PC-9 (cell line): ENCODE measurements around the gene FBLL1. TPM values are rescaled to one million over a fixed set of nuclear protein-coding genes. Genes with fewer than 3 reads are reported as not detected.

Experiments
- BruUV-seq: library from RNA; stranded (reverse); fragments of 400-500 nt; replicated peaks from 2 replicates; lab custom pipeline; 2021; lab: Mats Ljungman, UMichigan
- CTCF ChIA-PET: fragments of 300-600 bp; sonication (Branson Sonifier 250); formaldehyde crosslinking; loops from one replicate; lab custom pipeline; 2022; ENCODE audit warnings: antibody characterized with exemption; lab: Charles Lee
- POLR2A ChIA-PET: fragments of 300-600 bp; sonication (Branson Sonifier 250); formaldehyde crosslinking; loops from one replicate; lab custom pipeline; 2022; ENCODE audit warnings: antibody characterized with exemption; ENCODE audit not compliant: unreplicated experiment; lab: Charles Lee
- DNase-seq, 2 experiments: peaks; one replicate each; pipeline versions ENCODE4 v3.0.0 to v3.0.0-alpha.2; 2015 to 2022; ENCODE audit warnings: mixed read lengths in 1 of 2
- H2AFZ ChIP-seq: fragments of 200-600 bp; sonication (generic); 2 replicates; pipeline ENCODE4 v1.8.1; 2017; ENCODE audit warnings: antibody characterized with exemption
- H3F3A ChIP-seq: fragments of 200-600 bp; sonication (generic); 2 replicates; pipeline ENCODE4 v1.8.1; 2017; ENCODE audit warnings: antibody characterized with exemption, mild to moderate bottlenecking, low read depth; ENCODE audit not compliant: insufficient read depth
- H3K27ac ChIP-seq: fragments of 200-600 bp; sonication (generic); 2 replicates; pipeline ENCODE4 v1.6.1; 2016; ENCODE audit warnings: mixed run types
- H3K27me3 ChIP-seq: fragments of 200-600 bp; sonication (generic); 2 replicates; pipeline ENCODE4 v1.6.1; 2016; ENCODE audit warnings: low read depth, mixed run types; ENCODE audit not compliant: insufficient read depth
- H3K36me3 ChIP-seq: fragments of 200-600 bp; sonication (generic); 2 replicates; pipeline ENCODE4 v1.6.1; 2016; ENCODE audit warnings: low read depth, mixed run types
- H3K4me1 ChIP-seq: fragments of 200-600 bp; sonication (generic); replicated peaks from 2 replicates; pipeline ENCODE4 v1.6.1; 2016; ENCODE audit warnings: mixed run types; ENCODE audit not compliant: insufficient read depth
- H3K4me2 ChIP-seq: fragments of 200-600 bp; sonication (generic); 2 replicates; pipeline ENCODE4 v1.6.1; 2017; ENCODE audit warnings: mixed run types
- H3K4me3 ChIP-seq: fragments of 200-600 bp; sonication (generic); 2 replicates; pipeline ENCODE4 v1.6.1; 2016; ENCODE audit warnings: mixed run types
- H3K79me2 ChIP-seq: fragments of 200-600 bp; sonication (generic); 2 replicates; pipeline ENCODE4 v1.6.1; 2017; ENCODE audit warnings: low read depth, mixed run types
- H3K9me2 ChIP-seq: fragments of 200-600 bp; sonication (generic); 2 replicates; pipeline ENCODE4 v1.8.1; 2017; ENCODE audit warnings: mild to moderate bottlenecking; ENCODE audit not compliant: insufficient read depth
- H3K9me3 ChIP-seq: fragments of 200-600 bp; sonication (generic); 2 replicates; pipeline ENCODE4 v1.8.1; 2016; ENCODE audit warnings: low read depth; ENCODE audit not compliant: insufficient read depth
- H4K20me1 ChIP-seq: fragments of 200-600 bp; sonication (generic); 2 replicates; pipeline ENCODE4 v1.8.1; 2017; ENCODE audit not compliant: insufficient read depth
- EZH2 ChIP-seq: fragments of 200-600 bp; sonication (generic); IDR thresholded peaks from 2 replicates; pipeline ENCODE4 v1.8.0; 2017; ENCODE audit warnings: antibody characterized with exemption, low read depth
- intact Hi-C: fragments of 100-400 bp; cut with micrococcal nuclease; formaldehyde crosslinking; loops from one replicate; pipeline ENCODE4 v1.10.0; 2022; ENCODE audit not compliant: unreplicated experiment
- total RNA-seq: library from RNA; stranded (reverse); gene quantifications from 2 replicates; pipeline ENCODE4 v1.2.3, GENCODE V29; 2021
- TF ChIP-seq, protein P1 (sequence below): fragments of 200-600 bp; sonication (generic); conservative IDR thresholded peaks from 2 replicates; pipeline ENCODE4 v1.6.1; 2017; ENCODE audit warnings: mixed run types, antibody characterized with exemption, mild to moderate bottlenecking, moderate library complexity

FBLL1 gene
- total RNA-seq, 1 experiment from 2014 or later: not detected

- POLR2A ChIA-PET: interaction anchor here (0.6 kb wide), 1 partner anchor 1641 kb away, joined by 3 read pairs; no protein-coding TSS in a partner anchor
- TSS peak; percentile 61 for BruUV-seq
- intact Hi-C loops: loop anchor here (1.0 to 10.0 kb wide), 5 partner anchors 94 to 1004 kb away; partner anchors contain the start of genes RARS1 and SPDL1
- peak within 1 kb of the TSS; percentile 96 for H2AFZ ChIP-seq
- H3K27me3 ChIP-seq: no peaks in the 10 kb centered on the region
- peak within 1 kb of the TSS; percentile 99 for H3K4me3 ChIP-seq
- H3K4me2 ChIP-seq: peak within 1 kb of the TSS; percentile 98
- H3K27ac ChIP-seq: peak within 1 kb of the TSS; percentile 80
- no peak for DNase-seq
- CTCF ChIA-PET: no interaction called here
- peaks cover 26% of the 10 kb centered on the region for H3K4me1 ChIP-seq
- H3F3A ChIP-seq: no peaks in the 10 kb centered on the region
- H3K36me3 ChIP-seq: peaks cover 6% of the 10 kb centered on the region; the same call in 1 of the 2 replicates
- H3K79me2 ChIP-seq: peaks cover 48% of the 10 kb centered on the region
- no peak for TF ChIP-seq EZH2
- TF ChIP-seq, protein P1, sequence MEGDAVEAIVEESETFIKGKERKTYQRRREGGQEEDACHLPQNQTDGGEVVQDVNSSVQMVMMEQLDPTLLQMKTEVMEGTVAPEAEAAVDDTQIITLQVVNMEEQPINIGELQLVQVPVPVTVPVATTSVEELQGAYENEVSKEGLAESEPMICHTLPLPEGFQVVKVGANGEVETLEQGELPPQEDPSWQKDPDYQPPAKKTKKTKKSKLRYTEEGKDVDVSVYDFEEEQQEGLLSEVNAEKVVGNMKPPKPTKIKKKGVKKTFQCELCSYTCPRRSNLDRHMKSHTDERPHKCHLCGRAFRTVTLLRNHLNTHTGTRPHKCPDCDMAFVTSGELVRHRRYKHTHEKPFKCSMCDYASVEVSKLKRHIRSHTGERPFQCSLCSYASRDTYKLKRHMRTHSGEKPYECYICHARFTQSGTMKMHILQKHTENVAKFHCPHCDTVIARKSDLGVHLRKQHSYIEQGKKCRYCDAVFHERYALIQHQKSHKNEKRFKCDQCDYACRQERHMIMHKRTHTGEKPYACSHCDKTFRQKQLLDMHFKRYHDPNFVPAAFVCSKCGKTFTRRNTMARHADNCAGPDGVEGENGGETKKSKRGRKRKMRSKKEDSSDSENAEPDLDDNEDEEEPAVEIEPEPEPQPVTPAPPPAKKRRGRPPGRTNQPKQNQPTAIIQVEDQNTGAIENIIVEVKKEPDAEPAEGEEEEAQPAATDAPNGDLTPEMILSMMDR: no peak
- H3K9me2 ChIP-seq: no peaks in the 10 kb centered on the region
- no peaks in the 10 kb centered on the region for H3K9me3 ChIP-seq
- H4K20me1 ChIP-seq: peaks cover 39% of the 10 kb centered on the region
Observed at GRCh38 chr5:168578538-168579487, 49.7 kb downstream of the FBLL1 start, which contains the start of gene PANK3. Gene PANK3, minus strand, starts transcription at chr5:168579368. Its CDS starts 85 bp downstream, at chr5:168579283.

DNA sequence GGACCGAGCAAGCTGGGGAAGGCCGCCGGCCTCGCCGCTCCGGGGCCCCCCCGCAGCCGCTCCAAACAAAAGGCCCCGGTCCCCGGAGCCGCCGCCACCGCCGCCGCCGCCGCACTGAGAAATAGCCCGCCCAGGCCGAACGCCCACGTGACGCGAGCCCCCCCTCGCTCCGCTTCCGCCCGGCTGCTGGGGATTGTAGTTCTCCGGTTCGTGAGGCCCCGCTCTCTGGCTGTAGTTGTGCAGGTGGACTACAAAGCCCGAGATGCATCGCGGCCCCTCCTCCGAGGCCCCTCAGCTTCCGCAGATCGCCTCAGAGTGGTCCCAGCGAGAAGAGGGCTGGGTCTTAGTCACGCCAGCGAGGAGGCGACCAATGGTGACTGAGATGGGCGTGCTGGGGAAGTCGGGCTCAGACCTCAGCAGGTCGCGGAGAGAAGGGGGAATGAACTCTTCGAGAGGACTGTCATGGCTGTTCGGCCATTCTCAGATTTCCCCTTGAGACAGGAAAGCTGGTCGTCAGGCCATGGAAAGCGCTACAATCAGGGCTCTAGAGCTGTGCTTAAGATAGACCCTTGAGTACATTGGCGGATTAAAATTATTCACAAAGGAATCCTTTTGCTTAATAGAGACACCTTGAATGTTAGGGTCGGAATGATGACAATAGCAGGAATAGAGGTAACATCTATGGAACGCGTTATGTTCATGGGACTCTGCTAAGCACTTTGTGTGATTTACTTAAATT is 50.6 kb downstream of the FBLL1 start:
- Histone ChIP-seq H3K4me3 (peak overlapping the region; percentile 99), H3K4me1 (peaks cover 26% of the 10 kb centered on the region), H3K36me3 (peaks cover 4% of the 10 kb centered on the region; the same call in 1 of the 2 replicates), H3F3A (no peaks in the 10 kb centered on the region), H3K4me2 (peak overlapping the region; percentile 93), H2AFZ (peak overlapping the region; percentile 96), H4K20me1 (peaks cover 33% of the 10 kb centered on the region), H3K79me2 (peaks cover 43% of the 10 kb centered on the region), H3K9me2 (no peaks in the 10 kb centered on the region), H3K27ac (peak overlapping the region; percentile 80), H3K27me3 (no peaks in the 10 kb centered on the region), H3K9me3 (no peaks in the 10 kb centered on the region)
- intact Hi-C loops: loop anchor here (1.0 to 10.0 kb wide), 4 partner anchors 95 to 1004 kb away; partner anchors contain the start of genes RARS1 and SPDL1
- POLR2A ChIA-PET: interaction anchor here (0.6 kb wide), 3 partner anchors 35 to 1640 kb away, joined by 3 read pairs; no protein-coding TSS in a partner anchor
- TF ChIP-seq, protein P1: no peak
- TF ChIP-seq EZH2: no peak
- no TSS peak for BruUV-seq
- peak; percentile 97 to 99 for DNase-seq
- CTCF ChIA-PET: no interaction called here

DNA sequence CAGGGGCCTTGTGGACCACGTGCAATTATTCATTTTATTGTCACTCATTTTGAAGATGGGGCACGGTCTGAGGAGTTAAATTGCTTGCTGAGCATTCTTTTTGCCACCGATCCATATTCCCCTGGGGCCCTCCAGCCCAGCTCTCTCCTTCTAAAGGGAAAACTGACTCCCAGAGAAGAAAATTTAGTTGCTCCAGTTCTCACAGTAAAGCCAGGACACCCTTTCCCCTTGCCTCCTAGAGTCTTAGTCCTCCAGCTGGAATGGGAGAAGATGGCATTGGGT is 51.1 kb downstream of the FBLL1 start:
- Histone ChIP-seq H3F3A (no peaks in the 10 kb centered on the region), H4K20me1 (peaks cover 28% of the 10 kb centered on the region), H3K27me3 (no peaks in the 10 kb centered on the region), H3K27ac (peak overlapping the region; percentile 80), H3K9me2 (no peaks in the 10 kb centered on the region), H3K36me3 (no peaks in the 10 kb centered on the region; the same call in 1 of the 2 replicates), H3K4me3 (peak overlapping the region; percentile 99), H3K9me3 (no peaks in the 10 kb centered on the region), H3K79me2 (peaks cover 38% of the 10 kb centered on the region), H3K4me1 (peaks cover 26% of the 10 kb centered on the region), H3K4me2 (peak overlapping the region; percentile 93), H2AFZ (peak overlapping the region; percentile 96)
- intact Hi-C loops: no loop called here
- TSS peak; percentile 95 for BruUV-seq
- CTCF ChIA-PET: no interaction called here
- no peak for TF ChIP-seq EZH2
- TF ChIP-seq, protein P1: no peak
- DNase-seq: no peak
- POLR2A ChIA-PET: interaction anchor here (0.6 kb wide), 2 partner anchors 35 to 245 kb away, joined by 3 read pairs; no protein-coding TSS in a partner anchor
